ENCODE results near the gene RFLNA.

DNA sequence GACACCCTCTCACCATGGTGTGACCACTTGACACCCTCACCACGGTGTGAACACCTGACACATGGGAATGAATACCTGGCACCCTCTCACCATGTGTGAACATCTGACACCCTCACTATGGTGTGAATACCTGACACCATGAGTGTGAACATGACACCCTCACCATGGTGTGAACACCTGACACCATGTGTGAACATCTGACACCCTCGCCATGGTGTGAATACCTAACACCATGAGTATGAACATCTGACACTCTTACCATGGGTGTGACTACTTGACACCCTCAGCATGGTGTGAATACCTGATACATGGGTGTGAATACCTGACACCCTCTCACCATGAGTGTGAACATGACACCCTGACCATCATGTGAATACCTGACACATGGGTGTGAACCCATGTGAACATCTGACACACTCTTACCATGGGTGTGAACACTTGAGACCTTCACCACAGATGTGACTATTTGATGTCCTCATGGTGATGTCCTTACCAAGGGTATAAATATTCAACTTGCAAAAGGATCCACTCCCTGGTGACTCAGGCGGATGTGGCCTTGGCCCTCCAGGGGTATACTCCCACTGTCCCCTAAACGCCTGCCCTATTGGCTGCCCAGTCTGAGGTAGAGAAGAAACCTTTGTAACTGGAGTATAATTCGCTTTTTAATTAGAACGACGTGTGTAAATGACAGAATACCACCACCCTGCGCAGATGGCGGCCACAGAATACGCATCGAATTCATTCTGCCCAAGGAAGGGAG, 29.1 kb downstream of the RFLNA start:
- no peak for TF ChIP-seq CTCF (IDR thresholded peaks at IDR 0.05)
- TF ChIP-seq POLR2A (IDR thresholded peaks at IDR 0.05) = no peak
- no peak for TF ChIP-seq EP300 (IDR thresholded peaks at IDR 0.05)
- peak in 1 of 3 donors; percentile 18 for TF ChIP-seq POLR2AphosphoS5 (IDR thresholded peaks at IDR 0.05)
